Loucy (cell line): ENCODE results near the gene SCAMP1.

ENCODE experiments used
- H2AFZ ChIP-seq: fragments of 200-600 bp; sonication (generic); 2 replicates; pipeline ENCODE4 v1.6.0; 2016; ENCODE audit warnings: antibody characterized with exemption, mild to moderate bottlenecking, low read length, moderate library complexity
- H3F3A ChIP-seq: fragments of 200-600 bp; 2 replicates; pipeline ENCODE4 v1.6.0; 2016; ENCODE audit warnings: antibody characterized with exemption, low read depth, mild to moderate bottlenecking
- H3K27me3 ChIP-seq: fragments of 200-600 bp; sonication (generic); 2 replicates; pipeline ENCODE4 v1.6.1; 2014; ENCODE audit warnings: low read length, mild to moderate bottlenecking; ENCODE audit not compliant: insufficient read depth, poor library complexity, severe bottlenecking
- H3K36me3 ChIP-seq: fragments of 200-600 bp; sonication (generic); 2 replicates; pipeline ENCODE4 v1.6.1; 2016; ENCODE audit warnings: low read length; ENCODE audit not compliant: insufficient read depth
- H3K4me1 ChIP-seq: fragments of 200-600 bp; sonication (generic); 2 replicates; pipeline ENCODE4 v1.5.1; 2014; ENCODE audit warnings: low read length, mild to moderate bottlenecking; ENCODE audit not compliant: insufficient read depth, poor library complexity, severe bottlenecking
- H3K4me2 ChIP-seq: fragments of 200-600 bp; sonication (generic); 2 replicates; pipeline ENCODE4 v1.6.0; 2014; ENCODE audit warnings: antibody characterized with exemption, low read length, low read depth, mild to moderate bottlenecking; ENCODE audit not compliant: poor library complexity, severe bottlenecking
- H3K4me3 ChIP-seq: fragments of 200-600 bp; sonication (generic); 2 replicates; pipeline ENCODE4 v1.5.1; 2014; ENCODE audit warnings: low read length, mild to moderate bottlenecking, mixed read lengths; ENCODE audit not compliant: poor library complexity, severe bottlenecking
- H3K79me2 ChIP-seq: fragments of 200-600 bp; sonication (generic); 2 replicates; pipeline ENCODE4 v1.6.1; 2014; ENCODE audit warnings: low read length; ENCODE audit not compliant: insufficient read depth
- H3K9ac ChIP-seq: fragments of 200-600 bp; sonication (generic); 2 replicates; pipeline ENCODE4 v1.6.0; 2014; ENCODE audit warnings: mild to moderate bottlenecking, low read depth, low read length, moderate library complexity; ENCODE audit not compliant: poor library complexity, severe bottlenecking
- H3K9me2 ChIP-seq: fragments of 200-600 bp; sonication (generic); replicated peaks from 2 replicates; pipeline ENCODE4 v1.6.1; 2016; ENCODE audit warnings: low read depth, low read length, mixed read lengths
- H3K9me3 ChIP-seq: fragments of 200-600 bp; sonication (generic); 2 replicates; pipeline ENCODE4 v1.6.1; 2014; ENCODE audit warnings: mild to moderate bottlenecking, antibody characterized with exemption, low read length, low read depth; ENCODE audit not compliant: insufficient read depth
- H4K20me1 ChIP-seq: fragments of 200-600 bp; sonication (generic); 2 replicates; pipeline ENCODE4 v1.6.0; 2014; ENCODE audit warnings: antibody characterized with exemption, low read length, mild to moderate bottlenecking; ENCODE audit not compliant: insufficient read depth, poor library complexity, severe bottlenecking
- EZH2phosphoT487 ChIP-seq: fragments of 200-600 bp; IDR thresholded peaks from 2 replicates; pipeline ENCODE4 v1.6.1; 2018; ENCODE audit warnings: antibody characterized with exemption, mild to moderate bottlenecking, moderate library complexity, borderline replicate concordance
- TF ChIP-seq, protein P1 (sequence below): fragments of 200-600 bp; sonication (generic); conservative IDR thresholded peaks from 2 replicates; pipeline ENCODE4 v1.5.1; 2014; ENCODE audit warnings: mild to moderate bottlenecking, antibody characterized with exemption, low read length

Gene SCAMP1

GRCh38 chr5:78475370-78475769 is 115.0 kb downstream of the SCAMP1 start:
- Histone ChIP-seq H2AFZ (no peak overlapping the region), H3K4me2 (no peak overlapping the region), H3K9me2 (no peaks in the 10 kb centered on the region), H3K9ac (no peak overlapping the region), H3K36me3 (no peaks in the 10 kb centered on the region), H3K9me3 (no peaks in the 10 kb centered on the region), H3F3A (no peaks in the 10 kb centered on the region), H3K4me1 (peaks cover 5% of the 10 kb centered on the region), H3K4me3 (no peak overlapping the region), H4K20me1 (no peaks in the 10 kb centered on the region), H3K79me2 (no peaks in the 10 kb centered on the region), H3K27me3 (no peaks in the 10 kb centered on the region)
- TF ChIP-seq, protein P1, sequence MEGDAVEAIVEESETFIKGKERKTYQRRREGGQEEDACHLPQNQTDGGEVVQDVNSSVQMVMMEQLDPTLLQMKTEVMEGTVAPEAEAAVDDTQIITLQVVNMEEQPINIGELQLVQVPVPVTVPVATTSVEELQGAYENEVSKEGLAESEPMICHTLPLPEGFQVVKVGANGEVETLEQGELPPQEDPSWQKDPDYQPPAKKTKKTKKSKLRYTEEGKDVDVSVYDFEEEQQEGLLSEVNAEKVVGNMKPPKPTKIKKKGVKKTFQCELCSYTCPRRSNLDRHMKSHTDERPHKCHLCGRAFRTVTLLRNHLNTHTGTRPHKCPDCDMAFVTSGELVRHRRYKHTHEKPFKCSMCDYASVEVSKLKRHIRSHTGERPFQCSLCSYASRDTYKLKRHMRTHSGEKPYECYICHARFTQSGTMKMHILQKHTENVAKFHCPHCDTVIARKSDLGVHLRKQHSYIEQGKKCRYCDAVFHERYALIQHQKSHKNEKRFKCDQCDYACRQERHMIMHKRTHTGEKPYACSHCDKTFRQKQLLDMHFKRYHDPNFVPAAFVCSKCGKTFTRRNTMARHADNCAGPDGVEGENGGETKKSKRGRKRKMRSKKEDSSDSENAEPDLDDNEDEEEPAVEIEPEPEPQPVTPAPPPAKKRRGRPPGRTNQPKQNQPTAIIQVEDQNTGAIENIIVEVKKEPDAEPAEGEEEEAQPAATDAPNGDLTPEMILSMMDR, result no peak
- no peak for TF ChIP-seq EZH2phosphoT487

DNA sequence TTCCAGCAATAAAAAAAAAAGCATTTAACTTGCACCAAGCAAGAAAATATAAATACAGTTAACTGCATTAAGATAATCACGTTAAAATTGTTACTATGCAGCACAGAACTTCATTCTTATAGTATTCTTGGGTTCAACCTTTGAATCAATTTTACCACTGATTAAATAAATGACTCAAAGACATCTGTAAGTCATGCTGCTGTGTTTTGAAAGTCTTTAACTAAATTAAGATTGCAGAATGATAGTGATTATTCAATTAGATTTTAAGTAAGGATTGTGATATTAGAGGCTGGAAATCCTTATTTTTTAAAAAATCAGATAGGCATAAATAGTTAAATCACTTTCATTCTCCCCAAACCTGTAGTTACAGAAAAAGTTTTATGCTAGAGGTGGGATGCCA is 116.4 kb downstream of the SCAMP1 start:
- no peak for TF ChIP-seq EZH2phosphoT487
- TF ChIP-seq, protein P1, result no peak
- no peaks in the 10 kb centered on the region for H3F3A ChIP-seq

DNA sequence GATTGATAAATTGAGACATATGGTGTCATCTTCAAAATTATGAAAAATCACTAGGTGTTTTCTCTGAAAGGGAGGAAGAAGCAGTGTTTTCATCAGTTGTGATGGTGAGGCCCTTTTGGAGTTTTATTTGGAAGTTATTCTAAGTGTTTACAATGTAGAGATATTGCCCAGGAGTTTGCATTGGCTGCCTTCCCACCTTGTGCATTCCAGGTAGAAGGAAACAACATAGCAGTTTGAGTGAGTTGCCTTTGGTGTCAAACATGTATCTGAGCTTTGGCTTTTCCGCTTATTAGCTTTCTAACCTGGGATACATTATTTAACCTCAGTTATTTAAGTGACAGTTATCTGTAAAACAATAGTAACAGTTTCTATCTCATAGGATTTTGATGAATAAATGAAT is 122.5 kb downstream of the SCAMP1 start:
- H3K27me3 ChIP-seq, result no peaks in the 10 kb centered on the region
- no peak for TF ChIP-seq EZH2phosphoT487
- TF ChIP-seq, protein P1, result no peak
- peaks cover 44% of the 10 kb centered on the region for H3K4me1 ChIP-seq
- no peaks in the 10 kb centered on the region for H4K20me1 ChIP-seq
- H3K4me2 ChIP-seq, result peak overlapping the region; percentile 77
- H3K9me2 ChIP-seq, result no peaks in the 10 kb centered on the region
- peaks cover 17% of the 10 kb centered on the region for H3F3A ChIP-seq
- H2AFZ ChIP-seq, result no peak overlapping the region
- H3K36me3 ChIP-seq, result peaks cover 16% of the 10 kb centered on the region; the same call in 1 of the 2 replicates
- no peaks in the 10 kb centered on the region for H3K9me3 ChIP-seq
- no peak overlapping the region for H3K4me3 ChIP-seq
- peak overlapping the region; percentile 52 for H3K9ac ChIP-seq
- H3K79me2 ChIP-seq, result no peaks in the 10 kb centered on the region

More for the DNA sequence above, 116.4 kb downstream of the SCAMP1 start:
- H3K9me3 ChIP-seq, result no peaks in the 10 kb centered on the region
- no peaks in the 10 kb centered on the region for H4K20me1 ChIP-seq
- H3K79me2 ChIP-seq, result no peaks in the 10 kb centered on the region
- H3K27me3 ChIP-seq, result no peaks in the 10 kb centered on the region
- no peaks in the 10 kb centered on the region for H3K36me3 ChIP-seq
- no peak overlapping the region for H3K4me3 ChIP-seq
- no peak overlapping the region for H3K4me2 ChIP-seq
- peaks cover 5% of the 10 kb centered on the region for H3K4me1 ChIP-seq
- no peak overlapping the region for H3K9ac ChIP-seq
- no peak overlapping the region for H2AFZ ChIP-seq
- no peaks in the 10 kb centered on the region for H3K9me2 ChIP-seq
